ENCODE measurements around the gene SLC4A2.
"Not testable (repeated sequence)": the region's sequence is repeated elsewhere in the genome, so short reads cannot be mapped to it uniquely, and the experiment has no call there.

The SLC4A2 gene, protein sequence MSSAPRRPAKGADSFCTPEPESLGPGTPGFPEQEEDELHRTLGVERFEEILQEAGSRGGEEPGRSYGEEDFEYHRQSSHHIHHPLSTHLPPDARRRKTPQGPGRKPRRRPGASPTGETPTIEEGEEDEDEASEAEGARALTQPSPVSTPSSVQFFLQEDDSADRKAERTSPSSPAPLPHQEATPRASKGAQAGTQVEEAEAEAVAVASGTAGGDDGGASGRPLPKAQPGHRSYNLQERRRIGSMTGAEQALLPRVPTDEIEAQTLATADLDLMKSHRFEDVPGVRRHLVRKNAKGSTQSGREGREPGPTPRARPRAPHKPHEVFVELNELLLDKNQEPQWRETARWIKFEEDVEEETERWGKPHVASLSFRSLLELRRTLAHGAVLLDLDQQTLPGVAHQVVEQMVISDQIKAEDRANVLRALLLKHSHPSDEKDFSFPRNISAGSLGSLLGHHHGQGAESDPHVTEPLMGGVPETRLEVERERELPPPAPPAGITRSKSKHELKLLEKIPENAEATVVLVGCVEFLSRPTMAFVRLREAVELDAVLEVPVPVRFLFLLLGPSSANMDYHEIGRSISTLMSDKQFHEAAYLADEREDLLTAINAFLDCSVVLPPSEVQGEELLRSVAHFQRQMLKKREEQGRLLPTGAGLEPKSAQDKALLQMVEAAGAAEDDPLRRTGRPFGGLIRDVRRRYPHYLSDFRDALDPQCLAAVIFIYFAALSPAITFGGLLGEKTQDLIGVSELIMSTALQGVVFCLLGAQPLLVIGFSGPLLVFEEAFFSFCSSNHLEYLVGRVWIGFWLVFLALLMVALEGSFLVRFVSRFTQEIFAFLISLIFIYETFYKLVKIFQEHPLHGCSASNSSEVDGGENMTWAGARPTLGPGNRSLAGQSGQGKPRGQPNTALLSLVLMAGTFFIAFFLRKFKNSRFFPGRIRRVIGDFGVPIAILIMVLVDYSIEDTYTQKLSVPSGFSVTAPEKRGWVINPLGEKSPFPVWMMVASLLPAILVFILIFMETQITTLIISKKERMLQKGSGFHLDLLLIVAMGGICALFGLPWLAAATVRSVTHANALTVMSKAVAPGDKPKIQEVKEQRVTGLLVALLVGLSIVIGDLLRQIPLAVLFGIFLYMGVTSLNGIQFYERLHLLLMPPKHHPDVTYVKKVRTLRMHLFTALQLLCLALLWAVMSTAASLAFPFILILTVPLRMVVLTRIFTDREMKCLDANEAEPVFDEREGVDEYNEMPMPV

GRCh38 chr7:151059367-151060112 lies at the start of gene SLC4A2:
SLC4A2 (plus strand) TSS chr7:151059589; CDS start chr7:151061988, 2,399 bp downstream.
- no peaks in the 10 kb centered on the region for H3K27me3 Mint-ChIP-seq
- no peaks in the 10 kb centered on the region for H3K9me3 Mint-ChIP-seq
- H3K36me3 Mint-ChIP-seq (ENCODE audit: low read depth), result no peaks in the 10 kb centered on the region

DNA sequence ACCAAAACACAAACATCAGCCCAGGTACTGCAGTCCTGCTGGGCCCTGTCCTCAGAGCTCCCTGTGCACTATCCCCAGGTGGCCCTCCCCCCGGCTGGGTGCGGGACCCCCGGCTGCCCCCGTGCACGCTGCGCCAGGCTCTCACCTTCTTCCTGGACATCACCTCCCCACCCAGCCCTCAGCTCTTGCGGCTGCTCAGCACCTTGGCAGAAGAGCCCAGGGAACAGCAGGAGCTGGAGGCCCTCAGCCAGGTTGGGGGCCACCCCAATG lies 49.4 kb upstream of the SLC4A2 start:
- Mint-ChIP-seq H3K36me3 (ENCODE audit: low read depth) (no peaks in the 10 kb centered on the region), H3K4me1 (ENCODE audit: low read depth) (peaks cover 65% of the 10 kb centered on the region), H3K27me3 (no peaks in the 10 kb centered on the region), H3K4me3 (no peak overlapping the region), H3K27ac (no peak overlapping the region), H3K9me3 (no peaks in the 10 kb centered on the region)

More at GRCh38 chr7:151059367-151060112, at the start of gene SLC4A2:
- peak within 1 kb of the TSS; percentile 91 for H3K27ac Mint-ChIP-seq
- H3K4me1 Mint-ChIP-seq (ENCODE audit: low read depth), result peaks cover 34% of the 10 kb centered on the region
- peak within 1 kb of the TSS; percentile 93 for H3K4me3 Mint-ChIP-seq

GRCh38 chr7:151010307-151011096 lies 48.9 kb upstream of the SLC4A2 start:
- Mint-ChIP-seq H3K36me3 (ENCODE audit: low read depth) (no peaks in the 10 kb centered on the region), H3K4me1 (ENCODE audit: low read depth) (peaks cover 71% of the 10 kb centered on the region), H3K4me3 (peak overlapping the region; percentile 54)

DNA sequence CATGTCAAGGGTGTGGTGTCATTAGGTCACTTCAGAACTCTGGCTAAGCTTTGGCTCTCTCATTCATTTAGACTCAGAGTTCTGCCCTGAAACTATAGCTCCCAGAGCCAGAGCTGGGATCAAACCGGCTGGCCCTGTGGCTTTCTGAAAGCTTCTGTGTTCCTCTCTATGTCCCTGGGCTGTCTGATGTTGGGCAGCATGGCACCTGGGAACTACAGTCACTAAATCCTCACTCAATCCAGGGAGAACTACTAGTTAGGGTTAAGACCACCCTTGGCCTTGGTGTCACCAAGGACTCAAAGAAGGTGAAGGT lies 48.3 kb upstream of the SLC4A2 start:
- Mint-ChIP-seq H3K27ac (peak overlapping the region; percentile 31), H3K27me3 (no peaks in the 10 kb centered on the region), H3K9me3 (no peaks in the 10 kb centered on the region), H3K4me1 (ENCODE audit: low read depth) (peaks cover 73% of the 10 kb centered on the region), H3K4me3 (peak overlapping the region; percentile 54), H3K36me3 (ENCODE audit: low read depth) (no peaks in the 10 kb centered on the region)

More at GRCh38 chr7:151010307-151011096, 48.9 kb upstream of the SLC4A2 start:
- H3K27me3 Mint-ChIP-seq, result no peaks in the 10 kb centered on the region
- H3K27ac Mint-ChIP-seq, result peak overlapping the region; percentile 31
- no peaks in the 10 kb centered on the region for H3K9me3 Mint-ChIP-seq

- peaks cover 78% of the 10 kb centered on the region for H3K4me1 Mint-ChIP-seq (ENCODE audit: low read depth)
- not testable (repeated sequence) for H3K9me3 Mint-ChIP-seq; H3K4me3 Mint-ChIP-seq; H3K27ac Mint-ChIP-seq; H3K36me3 Mint-ChIP-seq (ENCODE audit: low read depth); H3K27me3 Mint-ChIP-seq
Observed at GRCh38 chr7:151011616-151012015, 47.8 kb upstream of the SLC4A2 start.

DNA sequence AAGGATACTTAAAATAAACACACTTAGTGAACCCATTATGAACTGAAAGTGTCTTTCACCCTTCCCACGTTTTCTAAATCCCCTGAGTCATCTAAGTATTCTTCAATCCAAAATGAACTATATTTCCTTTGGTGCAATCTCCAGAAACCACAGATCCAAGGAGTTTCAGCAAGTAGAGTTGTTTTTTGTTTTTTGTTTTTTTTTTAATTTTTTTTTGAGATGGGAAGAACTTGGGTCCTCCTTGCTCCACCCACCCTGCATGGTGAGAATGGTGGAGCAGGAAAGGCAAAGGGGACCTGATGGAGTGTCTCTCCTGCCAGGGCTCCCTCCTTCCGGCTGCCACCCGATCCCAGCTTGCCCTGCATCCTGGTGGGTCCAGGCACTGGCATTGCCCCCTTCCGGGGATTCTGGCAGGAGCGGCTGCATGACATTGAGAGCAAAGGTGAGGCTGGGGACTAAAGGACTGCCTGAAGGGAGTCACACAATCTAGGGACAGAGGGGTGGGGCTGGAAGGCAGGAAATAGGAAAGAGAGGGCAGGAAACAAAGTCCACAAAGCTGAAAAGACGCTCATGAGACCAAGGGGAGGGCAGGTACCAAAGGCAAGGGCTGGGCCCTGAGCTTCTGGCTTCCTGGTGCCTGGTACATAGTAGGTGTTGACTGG lies 47.2 kb upstream of the SLC4A2 start:
- Mint-ChIP-seq H3K27ac (peak overlapping the region; percentile 49), H3K4me1 (ENCODE audit: low read depth) (peaks cover 81% of the 10 kb centered on the region), H3K9me3 (no peaks in the 10 kb centered on the region), H3K27me3 (no peaks in the 10 kb centered on the region), H3K36me3 (ENCODE audit: low read depth) (no peaks in the 10 kb centered on the region), H3K4me3 (peak overlapping the region; percentile 36)

DNA sequence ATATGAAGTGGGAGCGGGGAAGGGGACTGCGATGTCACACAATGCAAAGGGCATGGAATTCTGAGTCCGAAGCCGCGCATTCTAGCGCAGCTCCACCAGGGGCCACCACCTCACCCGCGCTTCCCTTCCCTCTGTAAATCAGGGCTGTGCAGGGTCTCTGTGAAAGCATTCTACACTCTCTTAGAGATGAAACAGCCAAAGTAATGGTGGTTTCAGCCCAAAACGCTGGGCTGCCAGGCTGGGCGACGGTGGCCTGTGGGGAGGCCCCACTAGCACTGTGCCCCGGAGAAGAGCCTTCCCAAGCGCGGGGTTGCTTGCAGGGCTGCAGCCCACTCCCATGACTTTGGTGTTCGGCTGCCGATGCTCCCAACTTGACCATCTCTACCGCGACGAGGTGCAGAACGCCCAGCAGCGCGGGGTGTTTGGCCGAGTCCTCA lies 46.5 kb upstream of the SLC4A2 start:
- Mint-ChIP-seq H3K4me3 (peak overlapping the region; percentile 36), H3K4me1 (ENCODE audit: low read depth) (peaks cover 81% of the 10 kb centered on the region), H3K27me3 (no peaks in the 10 kb centered on the region), H3K9me3 (no peaks in the 10 kb centered on the region), H3K27ac (no peak overlapping the region), H3K36me3 (ENCODE audit: low read depth) (no peaks in the 10 kb centered on the region)

- H3K9me3 Mint-ChIP-seq, result no peaks in the 10 kb centered on the region
- H3K4me3 Mint-ChIP-seq, result peak overlapping the region; percentile 83
- H3K27ac Mint-ChIP-seq, result no peak overlapping the region
- H3K4me1 Mint-ChIP-seq (ENCODE audit: low read depth), result peaks cover 81% of the 10 kb centered on the region
- H3K27me3 Mint-ChIP-seq, result peaks cover 2% of the 10 kb centered on the region
- no peaks in the 10 kb centered on the region for H3K36me3 Mint-ChIP-seq (ENCODE audit: low read depth)
Observed at GRCh38 chr7:151013356-151013732, 46.0 kb upstream of the SLC4A2 start.

GRCh38 chr7:151013733-151014497 lies 45.5 kb upstream of the SLC4A2 start:
- peak overlapping the region; percentile 83 for H3K4me3 Mint-ChIP-seq
- H3K27me3 Mint-ChIP-seq, result peaks cover 5% of the 10 kb centered on the region
- peaks cover 79% of the 10 kb centered on the region for H3K4me1 Mint-ChIP-seq (ENCODE audit: low read depth)
- no peaks in the 10 kb centered on the region for H3K36me3 Mint-ChIP-seq (ENCODE audit: low read depth)
- peak overlapping the region; percentile 82 for H3K27ac Mint-ChIP-seq
- no peaks in the 10 kb centered on the region for H3K9me3 Mint-ChIP-seq

DNA sequence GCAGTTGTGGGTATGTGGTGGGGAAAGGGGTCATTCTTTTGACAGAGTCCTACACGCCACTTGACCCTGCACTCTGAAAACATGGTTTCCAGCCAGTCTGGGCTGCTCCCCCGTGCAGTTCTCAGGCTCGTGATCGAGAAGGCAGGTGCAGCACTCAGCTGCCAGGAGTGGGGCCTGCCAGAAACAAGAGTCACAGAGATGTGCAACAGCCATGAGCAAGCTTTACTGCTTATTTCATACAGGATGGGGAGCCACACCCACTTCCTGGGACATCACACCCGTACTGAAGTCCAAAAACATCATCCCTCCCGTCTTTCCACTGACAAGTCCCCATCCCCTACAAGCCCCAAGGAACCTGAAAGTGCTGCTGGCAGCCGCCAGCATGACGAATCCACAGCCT lies 44.4 kb upstream of the SLC4A2 start:
- Mint-ChIP-seq H3K4me3 (peak overlapping the region; percentile 3), H3K36me3 (ENCODE audit: low read depth) (no peaks in the 10 kb centered on the region), H3K27ac (peak overlapping the region; percentile 82), H3K27me3 (peaks cover 11% of the 10 kb centered on the region), H3K4me1 (ENCODE audit: low read depth) (peaks cover 81% of the 10 kb centered on the region), H3K9me3 (no peaks in the 10 kb centered on the region)

DNA sequence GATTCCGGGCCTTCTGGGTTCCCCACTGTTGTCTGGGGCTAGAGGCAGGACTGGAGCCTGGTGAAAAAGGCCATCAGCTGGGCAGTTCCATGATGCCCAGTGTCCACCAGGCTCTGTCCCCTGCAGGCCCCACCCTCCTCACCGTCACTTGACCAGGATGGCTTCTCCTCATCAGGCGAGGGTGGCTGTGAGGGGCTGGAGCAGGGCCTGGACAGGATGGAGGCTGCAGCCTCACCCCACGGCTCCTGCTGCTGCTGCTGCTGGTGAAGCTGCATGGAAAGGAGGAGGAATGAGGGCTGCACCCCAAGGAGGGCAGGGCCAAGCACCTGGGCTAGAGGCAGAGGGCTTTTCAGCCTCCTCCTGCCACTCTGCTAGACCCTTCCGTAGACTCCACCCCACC lies 43.4 kb upstream of the SLC4A2 start:
- H3K27ac Mint-ChIP-seq, result no peak overlapping the region

DNA sequence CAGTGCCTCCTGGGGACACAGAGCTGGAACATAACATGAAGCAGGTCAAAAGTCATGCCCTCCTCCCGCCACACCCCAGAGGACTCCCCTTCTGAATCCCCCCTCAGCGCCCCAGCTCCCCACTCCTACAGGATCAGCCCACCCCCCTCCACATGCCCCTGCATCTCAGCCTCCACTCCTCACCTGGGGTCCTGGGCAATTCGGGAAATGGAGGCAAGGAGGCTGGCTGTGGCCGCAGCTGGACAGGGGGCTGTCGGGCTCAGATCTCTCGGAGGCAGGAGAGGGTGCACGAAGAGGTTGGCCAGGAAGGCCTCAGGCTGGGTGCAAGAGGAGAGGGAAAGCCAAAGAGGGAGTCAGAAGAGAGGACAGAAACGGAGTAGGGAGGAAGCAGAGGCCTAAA lies 42.9 kb upstream of the SLC4A2 start:
- H3K4me3 Mint-ChIP-seq, result peak overlapping the region; percentile 27
- no peaks in the 10 kb centered on the region for H3K36me3 Mint-ChIP-seq (ENCODE audit: low read depth)
- no peak overlapping the region for H3K27ac Mint-ChIP-seq
- H3K27me3 Mint-ChIP-seq, result peaks cover 21% of the 10 kb centered on the region
- H3K9me3 Mint-ChIP-seq, result no peaks in the 10 kb centered on the region
- peaks cover 68% of the 10 kb centered on the region for H3K4me1 Mint-ChIP-seq (ENCODE audit: low read depth)

More for the DNA sequence above, 43.4 kb upstream of the SLC4A2 start:
- H3K36me3 Mint-ChIP-seq (ENCODE audit: low read depth), result no peaks in the 10 kb centered on the region
- H3K27me3 Mint-ChIP-seq, result peaks cover 21% of the 10 kb centered on the region
- H3K9me3 Mint-ChIP-seq, result no peaks in the 10 kb centered on the region
- H3K4me1 Mint-ChIP-seq (ENCODE audit: low read depth), result peaks cover 71% of the 10 kb centered on the region
- no peak overlapping the region for H3K4me3 Mint-ChIP-seq

GRCh38 chr7:151016942-151017341 lies 42.4 kb upstream of the SLC4A2 start:
- peaks cover 63% of the 10 kb centered on the region for H3K4me1 Mint-ChIP-seq (ENCODE audit: low read depth)
- H3K9me3 Mint-ChIP-seq, result no peaks in the 10 kb centered on the region
- H3K4me3 Mint-ChIP-seq, result peak overlapping the region; percentile 80
- H3K36me3 Mint-ChIP-seq (ENCODE audit: low read depth), result no peaks in the 10 kb centered on the region
- peaks cover 21% of the 10 kb centered on the region for H3K27me3 Mint-ChIP-seq
- no peak overlapping the region for H3K27ac Mint-ChIP-seq

All from stimulated activated naive CD8-positive, alpha-beta T cell treated with anti-CD3 and anti-CD28 coated beads, Interleukin-15, Interleukin-2, amounts not matched to agents 100 ng/mL and 50 ng/mL, for 24 hours (primary cell).